Retinal pigment epithelial cell (primary cell): ENCODE measurements around the gene COG8.

ENCODE experiments used
- DNase-seq: peaks from one replicate; pipeline ENCODE4 v3.0.0-alpha.2; 2010; ENCODE audit warnings: low read depth
- H3K4me3 ChIP-seq: 2 replicates; pipeline ENCODE4 v1.5.1; 2011; ENCODE audit warnings: mild to moderate bottlenecking, low read length, control low read depth, moderate library complexity
- TF ChIP-seq, protein P1 (sequence below): conservative IDR thresholded peaks from 2 replicates; pipeline ENCODE4 v1.5.1; 2011; ENCODE audit warnings: low read depth, low read length, control low read depth, inconsistent platforms

Gene COG8, protein sequence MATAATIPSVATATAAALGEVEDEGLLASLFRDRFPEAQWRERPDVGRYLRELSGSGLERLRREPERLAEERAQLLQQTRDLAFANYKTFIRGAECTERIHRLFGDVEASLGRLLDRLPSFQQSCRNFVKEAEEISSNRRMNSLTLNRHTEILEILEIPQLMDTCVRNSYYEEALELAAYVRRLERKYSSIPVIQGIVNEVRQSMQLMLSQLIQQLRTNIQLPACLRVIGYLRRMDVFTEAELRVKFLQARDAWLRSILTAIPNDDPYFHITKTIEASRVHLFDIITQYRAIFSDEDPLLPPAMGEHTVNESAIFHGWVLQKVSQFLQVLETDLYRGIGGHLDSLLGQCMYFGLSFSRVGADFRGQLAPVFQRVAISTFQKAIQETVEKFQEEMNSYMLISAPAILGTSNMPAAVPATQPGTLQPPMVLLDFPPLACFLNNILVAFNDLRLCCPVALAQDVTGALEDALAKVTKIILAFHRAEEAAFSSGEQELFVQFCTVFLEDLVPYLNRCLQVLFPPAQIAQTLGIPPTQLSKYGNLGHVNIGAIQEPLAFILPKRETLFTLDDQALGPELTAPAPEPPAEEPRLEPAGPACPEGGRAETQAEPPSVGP

DNA sequence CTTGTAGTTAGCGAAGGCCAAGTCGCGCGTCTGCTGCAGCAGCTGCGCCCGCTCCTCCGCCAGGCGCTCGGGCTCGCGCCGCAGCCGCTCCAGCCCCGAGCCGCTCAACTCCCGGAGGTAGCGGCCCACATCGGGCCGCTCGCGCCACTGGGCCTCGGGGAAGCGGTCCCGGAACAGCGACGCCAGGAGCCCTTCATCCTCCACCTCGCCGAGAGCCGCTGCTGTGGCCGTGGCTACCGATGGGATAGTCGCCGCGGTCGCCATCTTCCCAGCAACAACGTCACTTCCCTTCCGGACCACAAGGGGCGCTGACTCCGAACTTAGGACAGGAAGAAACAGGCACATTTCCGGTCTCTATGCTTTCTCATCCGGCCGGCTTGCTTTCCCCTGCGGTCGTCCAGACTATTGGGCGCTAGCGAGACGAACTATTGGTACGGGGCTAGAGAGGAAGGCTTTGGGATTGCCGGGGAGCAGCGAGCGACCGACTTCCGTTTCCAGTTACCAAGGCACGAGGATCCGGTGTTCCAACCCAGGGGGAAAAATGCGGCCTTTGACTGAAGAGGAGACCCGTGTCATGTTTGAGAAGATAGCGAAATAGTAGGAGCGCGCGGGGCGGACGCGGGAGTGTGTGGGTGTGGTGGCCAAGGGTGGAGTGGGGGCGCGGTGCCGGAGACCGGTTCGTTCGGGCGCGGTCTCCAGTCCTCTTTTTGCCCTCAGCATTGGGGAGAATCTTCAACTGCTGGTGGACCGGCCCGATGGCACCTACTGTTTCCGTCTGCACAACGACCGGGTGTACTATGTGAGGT is at the start of gene COG8, which contains the start of gene NIP7:
Gene COG8 (minus strand): TSS at position 276 of the 806 bp plus-strand sequence. CDS start 12 bp downstream, at position 264.
Gene NIP7 (plus strand): TSS at position 484 of the 806 bp plus-strand sequence. CDS start 58 bp downstream, at position 542.
- H3K4me3 ChIP-seq = peak within 1 kb of the TSS; percentile 93
- TF ChIP-seq, protein P1, sequence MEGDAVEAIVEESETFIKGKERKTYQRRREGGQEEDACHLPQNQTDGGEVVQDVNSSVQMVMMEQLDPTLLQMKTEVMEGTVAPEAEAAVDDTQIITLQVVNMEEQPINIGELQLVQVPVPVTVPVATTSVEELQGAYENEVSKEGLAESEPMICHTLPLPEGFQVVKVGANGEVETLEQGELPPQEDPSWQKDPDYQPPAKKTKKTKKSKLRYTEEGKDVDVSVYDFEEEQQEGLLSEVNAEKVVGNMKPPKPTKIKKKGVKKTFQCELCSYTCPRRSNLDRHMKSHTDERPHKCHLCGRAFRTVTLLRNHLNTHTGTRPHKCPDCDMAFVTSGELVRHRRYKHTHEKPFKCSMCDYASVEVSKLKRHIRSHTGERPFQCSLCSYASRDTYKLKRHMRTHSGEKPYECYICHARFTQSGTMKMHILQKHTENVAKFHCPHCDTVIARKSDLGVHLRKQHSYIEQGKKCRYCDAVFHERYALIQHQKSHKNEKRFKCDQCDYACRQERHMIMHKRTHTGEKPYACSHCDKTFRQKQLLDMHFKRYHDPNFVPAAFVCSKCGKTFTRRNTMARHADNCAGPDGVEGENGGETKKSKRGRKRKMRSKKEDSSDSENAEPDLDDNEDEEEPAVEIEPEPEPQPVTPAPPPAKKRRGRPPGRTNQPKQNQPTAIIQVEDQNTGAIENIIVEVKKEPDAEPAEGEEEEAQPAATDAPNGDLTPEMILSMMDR = peak; percentile 83

DNA sequence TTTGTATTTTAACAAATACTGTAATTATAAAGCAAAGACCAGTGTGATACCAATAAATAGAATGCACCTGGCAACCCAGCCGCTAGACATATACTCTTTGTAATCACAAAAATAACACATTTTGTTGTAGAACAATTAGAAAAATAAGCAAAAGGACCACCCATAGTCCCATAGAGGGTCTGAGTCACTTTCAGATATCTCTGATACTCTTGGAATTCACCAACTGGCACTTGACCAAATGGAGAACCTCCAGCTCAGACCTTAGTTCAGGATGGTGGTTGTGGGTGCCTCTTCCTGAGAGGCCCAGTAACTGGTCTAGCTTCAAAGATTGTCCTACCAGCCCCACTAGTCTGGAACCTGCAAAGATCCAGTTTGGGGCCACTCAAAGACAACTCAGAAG is 47.2 kb upstream of the COG8 start:
- no peak overlapping the region for H3K4me3 ChIP-seq
- DNase-seq = no peak
- TF ChIP-seq, protein P1 = no peak

More for the DNA sequence above, at the start of gene COG8, which contains the start of gene NIP7:
- DNase-seq = peak; percentile 96

DNA sequence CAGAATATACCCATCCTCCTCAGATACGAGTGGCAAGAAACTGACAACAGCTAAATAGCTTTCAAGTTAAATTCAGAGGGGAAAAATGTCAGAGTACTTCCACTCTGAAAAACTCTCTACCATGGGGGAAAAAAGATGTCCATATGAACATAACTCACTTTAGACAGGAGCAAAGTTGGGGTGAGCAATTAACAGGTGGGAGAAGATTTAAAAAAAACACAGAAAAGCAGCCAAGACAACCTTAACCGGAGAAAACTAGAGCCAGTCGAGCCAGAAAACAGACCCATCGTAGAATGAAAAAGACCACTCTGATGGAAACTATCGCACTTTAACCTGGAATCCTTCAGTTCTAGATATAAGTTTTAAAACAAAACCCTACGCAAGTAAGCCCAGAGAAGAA is 45.6 kb upstream of the COG8 start:
- DNase-seq = no peak
- TF ChIP-seq, protein P1 = no peak
- H3K4me3 ChIP-seq = peak overlapping the region; percentile 94

DNA sequence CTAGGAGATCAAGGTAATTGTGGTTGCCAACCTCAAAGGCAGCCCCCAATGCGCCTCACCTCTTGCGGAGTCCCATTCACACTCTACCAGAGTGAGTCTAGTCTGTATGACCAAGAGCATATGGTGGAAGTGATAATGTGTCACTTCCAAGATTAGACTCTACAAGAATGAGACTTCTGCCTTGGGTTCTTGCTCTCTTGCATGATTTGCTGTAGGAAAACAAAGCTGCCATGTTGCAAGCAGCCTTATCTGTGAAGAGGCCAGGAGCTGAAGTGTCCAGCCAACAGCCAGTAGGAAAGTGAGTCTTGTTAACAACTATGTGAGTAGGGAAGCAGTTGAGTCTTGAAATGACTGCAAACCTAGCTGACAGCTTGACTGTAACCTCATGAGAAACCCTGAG is 43.1 kb upstream of the COG8 start:
- TF ChIP-seq, protein P1 = no peak
- DNase-seq = no peak
- no peak overlapping the region for H3K4me3 ChIP-seq

DNA sequence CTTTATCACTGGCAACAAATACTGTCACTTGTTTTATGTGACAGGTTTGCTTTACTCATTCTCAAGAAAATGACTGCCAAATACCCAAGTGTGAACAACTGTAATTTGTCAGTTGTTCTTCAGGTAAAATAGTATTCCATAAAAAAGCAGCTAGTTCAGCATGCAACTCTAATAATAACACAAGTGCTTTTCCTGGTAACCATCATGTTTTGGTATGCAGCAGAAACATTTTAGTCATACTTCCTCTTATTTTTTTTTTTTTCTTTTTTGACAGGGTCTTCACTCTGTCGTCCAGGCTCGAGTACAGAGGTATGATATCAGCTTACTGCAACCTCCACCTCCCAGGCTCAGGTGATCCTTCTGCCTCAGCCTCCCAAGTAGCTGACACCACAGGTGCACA is 41.9 kb upstream of the COG8 start:
- no peak for DNase-seq
- TF ChIP-seq, protein P1 = no peak
- no peak overlapping the region for H3K4me3 ChIP-seq

DNA sequence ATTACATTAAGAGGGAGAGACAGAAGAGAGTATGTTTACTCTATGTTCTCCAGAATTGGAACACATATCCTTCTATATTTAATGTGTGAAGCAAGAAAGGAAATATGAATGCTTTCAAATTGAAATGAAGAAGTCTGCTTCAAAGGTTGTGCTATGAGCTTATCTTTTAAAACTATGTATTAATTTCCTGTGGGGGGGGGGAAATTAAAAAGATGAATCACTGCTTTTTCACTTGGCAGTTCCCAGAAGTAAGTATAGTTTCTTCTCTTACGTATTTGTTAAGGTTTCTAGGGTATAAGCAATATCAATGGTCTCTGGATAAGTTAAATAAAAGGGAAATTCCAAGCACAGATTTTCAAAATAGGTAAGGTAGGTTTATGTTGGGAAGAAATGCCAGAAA is 39.4 kb upstream of the COG8 start:
- TF ChIP-seq, protein P1 = no peak
- no peak overlapping the region for H3K4me3 ChIP-seq
- DNase-seq = no peak
